Measurements from ENCODE around the gene TSPYL6.
A peak's percentile ranks its signal among the peaks of the same experiment; 100 is the strongest.

The TSPYL6 gene

GRCh38 chr2:54255230-54256090, 569 bp downstream of the TSPYL6 start:
- DNase-seq: no peak

- DNase-seq: no peak
Measured at GRCh38 chr2:54254180-54254579, 1.8 kb downstream of the TSPYL6 start.

GRCh38 chr2:54249629-54250028, 6.4 kb downstream of the TSPYL6 start:
- no peak for DNase-seq

GRCh38 chr2:54247115-54247514, 8.9 kb downstream of the TSPYL6 start:
- no peak for DNase-seq

- no peak for DNase-seq
Measured at GRCh38 chr2:54240515-54241469, 15.2 kb downstream of the TSPYL6 start.

GRCh38 chr2:54239427-54239826, 16.6 kb downstream of the TSPYL6 start:
- DNase-seq: no peak

- no peak for DNase-seq
Measured at GRCh38 chr2:54237428-54237827, 18.6 kb downstream of the TSPYL6 start.

- DNase-seq: no peak
Measured at GRCh38 chr2:54233832-54234649, 22.0 kb downstream of the TSPYL6 start.

- DNase-seq: no peak
Measured at GRCh38 chr2:54228945-54229344, 27.1 kb downstream of the TSPYL6 start.

GRCh38 chr2:54227798-54228197, 28.2 kb downstream of the TSPYL6 start:
- DNase-seq: no peak

- DNase-seq: no peak
Measured at GRCh38 chr2:54226260-54226659, 29.8 kb downstream of the TSPYL6 start.

GRCh38 chr2:54224997-54225396, 31.0 kb downstream of the TSPYL6 start:
- DNase-seq: no peak

- no peak for DNase-seq
Measured at GRCh38 chr2:54213082-54213481, 42.9 kb downstream of the TSPYL6 start.

GRCh38 chr2:54212456-54212855, 43.6 kb downstream of the TSPYL6 start:
- no peak for DNase-seq

GRCh38 chr2:54209379-54209778, 46.6 kb downstream of the TSPYL6 start:
- no peak for DNase-seq

GRCh38 chr2:54208364-54209240, 47.4 kb downstream of the TSPYL6 start:
- DNase-seq: no peak

- no peak for DNase-seq
Measured at GRCh38 chr2:54207666-54208195, 48.3 kb downstream of the TSPYL6 start.

- DNase-seq: peak; percentile 41
Measured at GRCh38 chr2:54206596-54206995, 49.4 kb downstream of the TSPYL6 start.

GRCh38 chr2:54204476-54204875, 51.6 kb downstream of the TSPYL6 start:
- DNase-seq: no peak

All from NCI-H82 (cell line).